ENCODE measurements around the gene SAMD10.
"Not testable (repeated sequence)": the region's sequence is repeated elsewhere in the genome, so short reads cannot be mapped to it uniquely, and the experiment has no call there.

SAMD10 gene

GRCh38 chr20:63978319-63979228 is 868 bp downstream of the SAMD10 start:
- H3K27me3 Mint-ChIP-seq: peaks cover 5% of the 10 kb centered on the region
- peak overlapping the region; percentile 69 for H3K4me3 Mint-ChIP-seq
- H3K4me1 Mint-ChIP-seq (ENCODE audit: low read depth): peaks cover 68% of the 10 kb centered on the region
- peaks cover 27% of the 10 kb centered on the region for H3K36me3 Mint-ChIP-seq (ENCODE audit: low read depth)
- peak overlapping the region; percentile 67 for H3K27ac Mint-ChIP-seq
- H3K9me3 Mint-ChIP-seq: no peaks in the 10 kb centered on the region
- intact Hi-C loops (cut with micrococcal nuclease): no loop called here

- Mint-ChIP-seq H3K9me3 (no peaks in the 10 kb centered on the region), H3K36me3 (ENCODE audit: low read depth) (peaks cover 19% of the 10 kb centered on the region), H3K4me1 (ENCODE audit: low read depth) (peaks cover 68% of the 10 kb centered on the region), H3K4me3 (no peak overlapping the region), H3K27me3 (peaks cover 12% of the 10 kb centered on the region), H3K27ac (peak overlapping the region; percentile 67)
- intact Hi-C loops (cut with micrococcal nuclease): no loop called here
Measured at GRCh38 chr20:63977739-63978276, 1.6 kb downstream of the SAMD10 start.

- Mint-ChIP-seq H3K9me3 (no peaks in the 10 kb centered on the region), H3K4me1 (ENCODE audit: low read depth) (peaks cover 61% of the 10 kb centered on the region), H3K27ac (no peak overlapping the region), H3K27me3 (peaks cover 16% of the 10 kb centered on the region), H3K4me3 (no peak overlapping the region), H3K36me3 (ENCODE audit: low read depth) (peaks cover 12% of the 10 kb centered on the region)
- intact Hi-C loops (cut with micrococcal nuclease): no loop called here
Measured at GRCh38 chr20:63976980-63977738, 2.3 kb downstream of the SAMD10 start.

GRCh38 chr20:63976511-63976910 is 2.9 kb downstream of the SAMD10 start:
- peaks cover 55% of the 10 kb centered on the region for H3K4me1 Mint-ChIP-seq (ENCODE audit: low read depth)
- peaks cover 12% of the 10 kb centered on the region for H3K36me3 Mint-ChIP-seq (ENCODE audit: low read depth)
- H3K4me3 Mint-ChIP-seq; H3K9me3 Mint-ChIP-seq; intact Hi-C loops (cut with micrococcal nuclease); H3K27ac Mint-ChIP-seq: not testable (repeated sequence)
- H3K27me3 Mint-ChIP-seq: peaks cover 16% of the 10 kb centered on the region

GRCh38 chr20:63974402-63975200 is 4.8 kb downstream of the SAMD10 start:
- Mint-ChIP-seq H3K36me3 (ENCODE audit: low read depth) (peaks cover 12% of the 10 kb centered on the region), H3K4me3 (no peak overlapping the region), H3K27me3 (peaks cover 28% of the 10 kb centered on the region), H3K27ac (peak overlapping the region; percentile 38), H3K9me3 (no peaks in the 10 kb centered on the region), H3K4me1 (ENCODE audit: low read depth) (peaks cover 41% of the 10 kb centered on the region)
- intact Hi-C loops (cut with micrococcal nuclease): loop anchor here (5.0 kb wide), 3 partner anchors 62 to 537 kb away; partner anchors contain the start of gene PTK6

GRCh38 chr20:63973636-63974401 is 5.6 kb downstream of the SAMD10 start:
- Mint-ChIP-seq H3K27ac (peak overlapping the region; percentile 38), H3K4me1 (ENCODE audit: low read depth) (peaks cover 43% of the 10 kb centered on the region), H3K4me3 (no peak overlapping the region), H3K36me3 (ENCODE audit: low read depth) (peaks cover 12% of the 10 kb centered on the region), H3K27me3 (peaks cover 30% of the 10 kb centered on the region), H3K9me3 (no peaks in the 10 kb centered on the region)
- intact Hi-C loops (cut with micrococcal nuclease): loop anchor here (5.0 kb wide), 3 partner anchors 62 to 537 kb away; partner anchors contain the start of gene PTK6

- Mint-ChIP-seq H3K36me3 (ENCODE audit: low read depth) (peaks cover 12% of the 10 kb centered on the region), H3K4me1 (ENCODE audit: low read depth) (peaks cover 43% of the 10 kb centered on the region), H3K9me3 (no peaks in the 10 kb centered on the region), H3K27ac (peak overlapping the region; percentile 38), H3K27me3 (peaks cover 37% of the 10 kb centered on the region), H3K4me3 (no peak overlapping the region)
- intact Hi-C loops (cut with micrococcal nuclease): loop anchor here (5.0 kb wide), 3 partner anchors 61 to 536 kb away; partner anchors contain the start of gene PTK6
Measured at GRCh38 chr20:63973160-63973479, 6.3 kb downstream of the SAMD10 start.

- intact Hi-C loops (cut with micrococcal nuclease): loop anchor here (5.0 kb wide), 3 partner anchors 60 to 535 kb away; partner anchors contain the start of gene PTK6
- Mint-ChIP-seq H3K36me3 (ENCODE audit: low read depth) (peaks cover 14% of the 10 kb centered on the region), H3K27me3 (peaks cover 38% of the 10 kb centered on the region), H3K4me1 (ENCODE audit: low read depth) (peaks cover 39% of the 10 kb centered on the region), H3K4me3 (no peak overlapping the region), H3K27ac (no peak overlapping the region), H3K9me3 (no peaks in the 10 kb centered on the region)
Measured at GRCh38 chr20:63972312-63973159, 6.9 kb downstream of the SAMD10 start.

- Mint-ChIP-seq H3K36me3 (ENCODE audit: low read depth) (peaks cover 20% of the 10 kb centered on the region), H3K27me3 (peaks cover 38% of the 10 kb centered on the region), H3K4me1 (ENCODE audit: low read depth) (peaks cover 33% of the 10 kb centered on the region)
- H3K27ac Mint-ChIP-seq, H3K9me3 Mint-ChIP-seq, H3K4me3 Mint-ChIP-seq: not testable (repeated sequence)
- intact Hi-C loops (cut with micrococcal nuclease): loop anchor here (5.0 kb wide), 3 partner anchors 60 to 535 kb away; partner anchors contain the start of gene PTK6
Measured at GRCh38 chr20:63971960-63972311, 7.5 kb downstream of the SAMD10 start.

- no peak overlapping the region for H3K4me3 Mint-ChIP-seq
- H3K36me3 Mint-ChIP-seq (ENCODE audit: low read depth): peaks cover 25% of the 10 kb centered on the region
- intact Hi-C loops (cut with micrococcal nuclease): loop anchor here (5.0 kb wide), 3 partner anchors 59 to 534 kb away; partner anchors contain the start of gene PTK6
- H3K27ac Mint-ChIP-seq: no peak overlapping the region
- peaks cover 33% of the 10 kb centered on the region for H3K27me3 Mint-ChIP-seq
- peaks cover 5% of the 10 kb centered on the region for H3K9me3 Mint-ChIP-seq
- H3K4me1 Mint-ChIP-seq (ENCODE audit: low read depth): peaks cover 24% of the 10 kb centered on the region
Measured at GRCh38 chr20:63970714-63971431, 8.6 kb downstream of the SAMD10 start.

- peak within 1 kb of the TSS; percentile 79 for H3K4me3 Mint-ChIP-seq
- H3K27me3 Mint-ChIP-seq: peaks cover 33% of the 10 kb centered on the region
- peaks cover 8% of the 10 kb centered on the region for H3K9me3 Mint-ChIP-seq
- peaks cover 22% of the 10 kb centered on the region for H3K36me3 Mint-ChIP-seq (ENCODE audit: low read depth)
- H3K27ac Mint-ChIP-seq: peak within 1 kb of the TSS; percentile 71
- intact Hi-C loops (cut with micrococcal nuclease): loop anchor here (5.0 kb wide), 3 partner anchors 58 to 533 kb away; partner anchors contain the start of gene PTK6
- H3K4me1 Mint-ChIP-seq (ENCODE audit: low read depth): peaks cover 23% of the 10 kb centered on the region
Measured at GRCh38 chr20:63969838-63970713, 9.4 kb downstream of the SAMD10 start, which contains the start of gene ZNF512B. Gene ZNF512B, minus strand, starts transcription at chr20:63969930. Its CDS starts 1,980 bp downstream, at chr20:63967950.

Data from dendritic cell treated with granulocyte-macrophage colony-stimulating factor and Interleukin-4, amounts not matched to agents 40 ng/mL and 50 ng/mL, for 4 days (primary cell).